Stimulated activated memory B cell treated with anti-CD40 and anti-IgM and Interleukin-4, amounts not matched to agents 10 μg/mL and 1 μg/mL and 100 μg/mL, for 72 hours (primary cell): Measurements from ENCODE around the gene DPYSL4.

Experiments
- ATAC-seq: fragments of 150-1000 bp; cut with Tn5 transposase; 2 replicates; pipeline ENCODE4 v1.10.0; 2021
- H3K27ac Mint-ChIP-seq: one replicate; pipeline ENCODE4 v1.8.0; 2022; ENCODE audit warnings: mild to moderate bottlenecking, mixed read lengths
- H3K27me3 Mint-ChIP-seq: one replicate; pipeline ENCODE4 v1.8.0; 2022; ENCODE audit warnings: mixed read lengths
- H3K36me3 Mint-ChIP-seq: one replicate; pipeline ENCODE4 v1.8.0; 2022; ENCODE audit warnings: mixed read lengths
- H3K4me1 Mint-ChIP-seq: one replicate; pipeline ENCODE4 v1.8.0; 2022; ENCODE audit warnings: mixed read lengths
- H3K4me3 Mint-ChIP-seq: one replicate; pipeline ENCODE4 v1.8.0; 2022; ENCODE audit warnings: mild to moderate bottlenecking, moderate library complexity, mixed read lengths
- H3K9me3 Mint-ChIP-seq: one replicate; pipeline ENCODE4 v1.8.0; 2022; ENCODE audit warnings: mixed read lengths

The DPYSL4 gene

GRCh38 chr10:132178672-132179545, 7.8 kb upstream of the DPYSL4 start:
- Mint-ChIP-seq H3K4me3 (no peak overlapping the region), H3K9me3 (peaks cover 2% of the 10 kb centered on the region), H3K27me3 (peaks cover 59% of the 10 kb centered on the region), H3K27ac (no peak overlapping the region), H3K4me1 (peaks cover 7% of the 10 kb centered on the region), H3K36me3 (no peaks in the 10 kb centered on the region)
- ATAC-seq, result no peak

GRCh38 chr10:132179551-132180392, 7.0 kb upstream of the DPYSL4 start:
- H3K27ac Mint-ChIP-seq, result no peak overlapping the region
- H3K27me3 Mint-ChIP-seq, result peaks cover 60% of the 10 kb centered on the region
- no peak for ATAC-seq
- H3K36me3 Mint-ChIP-seq, result no peaks in the 10 kb centered on the region
- H3K4me1 Mint-ChIP-seq, result peaks cover 7% of the 10 kb centered on the region
- peaks cover 2% of the 10 kb centered on the region for H3K9me3 Mint-ChIP-seq
- H3K4me3 Mint-ChIP-seq, result no peak overlapping the region

- Mint-ChIP-seq H3K4me3 (no peak overlapping the region), H3K36me3 (no peaks in the 10 kb centered on the region), H3K4me1 (peaks cover 7% of the 10 kb centered on the region), H3K9me3 (peaks cover 2% of the 10 kb centered on the region), H3K27me3 (peaks cover 58% of the 10 kb centered on the region), H3K27ac (no peak overlapping the region)
- no peak for ATAC-seq
These were observed 6.0 kb upstream of the DPYSL4 start for GRCh38 chr10:132180736-132181135.

GRCh38 chr10:132181691-132182425, 4.9 kb upstream of the DPYSL4 start:
- no peaks in the 10 kb centered on the region for H3K36me3 Mint-ChIP-seq
- H3K4me3 Mint-ChIP-seq, result no peak overlapping the region
- H3K27me3 Mint-ChIP-seq, result peaks cover 48% of the 10 kb centered on the region
- peaks cover 6% of the 10 kb centered on the region for H3K4me1 Mint-ChIP-seq
- H3K27ac Mint-ChIP-seq, result no peak overlapping the region
- no peak for ATAC-seq
- H3K9me3 Mint-ChIP-seq, result peaks cover 2% of the 10 kb centered on the region

GRCh38 chr10:132182591-132182990, 4.2 kb upstream of the DPYSL4 start:
- no peak overlapping the region for H3K27ac Mint-ChIP-seq
- H3K4me3 Mint-ChIP-seq, result no peak overlapping the region
- H3K36me3 Mint-ChIP-seq, result no peaks in the 10 kb centered on the region
- ATAC-seq, result no peak
- peaks cover 6% of the 10 kb centered on the region for H3K4me1 Mint-ChIP-seq
- peaks cover 2% of the 10 kb centered on the region for H3K9me3 Mint-ChIP-seq
- peaks cover 42% of the 10 kb centered on the region for H3K27me3 Mint-ChIP-seq

- Mint-ChIP-seq H3K27me3 (peaks cover 42% of the 10 kb centered on the region), H3K27ac (no peak overlapping the region), H3K36me3 (no peaks in the 10 kb centered on the region), H3K9me3 (peaks cover 2% of the 10 kb centered on the region), H3K4me1 (peaks cover 10% of the 10 kb centered on the region), H3K4me3 (no peak overlapping the region)
- ATAC-seq, result no peak
These were observed 3.7 kb upstream of the DPYSL4 start for GRCh38 chr10:132183046-132183445.

- Mint-ChIP-seq H3K27me3 (peaks cover 45% of the 10 kb centered on the region), H3K4me1 (peaks cover 16% of the 10 kb centered on the region), H3K9me3 (peaks cover 2% of the 10 kb centered on the region), H3K4me3 (peak overlapping the region; percentile 34), H3K27ac (no peak overlapping the region), H3K36me3 (no peaks in the 10 kb centered on the region)
- ATAC-seq, result no peak
These were observed 1.7 kb upstream of the DPYSL4 start for GRCh38 chr10:132184816-132185593.

GRCh38 chr10:132185601-132186487, 904 bp upstream of the DPYSL4 start:
- ATAC-seq, result peak; percentile 51
- H3K36me3 Mint-ChIP-seq, result no peaks in the 10 kb centered on the region

GRCh38 chr10:132187430-132188138, 836 bp downstream of the DPYSL4 start:
- Mint-ChIP-seq H3K4me1 (peaks cover 16% of the 10 kb centered on the region), H3K9me3 (no peaks in the 10 kb centered on the region), H3K36me3 (no peaks in the 10 kb centered on the region), H3K27ac (no peak overlapping the region), H3K4me3 (no peak overlapping the region), H3K27me3 (peaks cover 50% of the 10 kb centered on the region)
- no peak for ATAC-seq

More at GRCh38 chr10:132185601-132186487, 904 bp upstream of the DPYSL4 start:
- no peaks in the 10 kb centered on the region for H3K9me3 Mint-ChIP-seq
- H3K4me1 Mint-ChIP-seq, result peaks cover 16% of the 10 kb centered on the region
- no peak overlapping the region for H3K27ac Mint-ChIP-seq
- no peak overlapping the region for H3K4me3 Mint-ChIP-seq
- peaks cover 50% of the 10 kb centered on the region for H3K27me3 Mint-ChIP-seq

- Mint-ChIP-seq H3K36me3 (no peaks in the 10 kb centered on the region), H3K27me3 (peaks cover 50% of the 10 kb centered on the region), H3K4me3 (no peak overlapping the region), H3K27ac (no peak overlapping the region), H3K4me1 (peaks cover 16% of the 10 kb centered on the region), H3K9me3 (no peaks in the 10 kb centered on the region)
- no peak for ATAC-seq
These were observed 1.6 kb downstream of the DPYSL4 start for GRCh38 chr10:132188331-132188730.

- ATAC-seq, result no peak
- H3K27ac Mint-ChIP-seq, result no peak overlapping the region
- no peaks in the 10 kb centered on the region for H3K36me3 Mint-ChIP-seq
- H3K9me3 Mint-ChIP-seq, result no peaks in the 10 kb centered on the region
- no peak overlapping the region for H3K4me3 Mint-ChIP-seq
- peaks cover 16% of the 10 kb centered on the region for H3K4me1 Mint-ChIP-seq
- H3K27me3 Mint-ChIP-seq, result peaks cover 51% of the 10 kb centered on the region
These were observed 2.3 kb downstream of the DPYSL4 start for GRCh38 chr10:132189016-132189415.

- Mint-ChIP-seq H3K4me3 (no peak overlapping the region), H3K27ac (no peak overlapping the region), H3K4me1 (peaks cover 16% of the 10 kb centered on the region), H3K27me3 (peaks cover 51% of the 10 kb centered on the region), H3K9me3 (no peaks in the 10 kb centered on the region), H3K36me3 (no peaks in the 10 kb centered on the region)
- ATAC-seq, result no peak
These were observed 3.2 kb downstream of the DPYSL4 start for GRCh38 chr10:132189810-132190422.
